Epithelial cell of esophagus (primary cell): ENCODE measurements around the gene RERE.

ENCODE experiments used
- DNase-seq: peaks from one replicate; pipeline ENCODE4 v3.0.0; 2010; ENCODE audit warnings: low read depth
- H3K4me3 ChIP-seq: 2 replicates; pipeline ENCODE4 v1.5.1; 2011; ENCODE audit warnings: mild to moderate bottlenecking, low read length, control low read depth
- TF ChIP-seq, protein P1 (sequence below): IDR thresholded peaks from 2 replicates; pipeline ENCODE4 v1.5.1; 2011; ENCODE audit warnings: low read depth, mild to moderate bottlenecking, low read length, control low read depth, inconsistent platforms; ENCODE audit not compliant: insufficient read depth; ENCODE audit errors: missing control alignments

Gene RERE

DNA sequence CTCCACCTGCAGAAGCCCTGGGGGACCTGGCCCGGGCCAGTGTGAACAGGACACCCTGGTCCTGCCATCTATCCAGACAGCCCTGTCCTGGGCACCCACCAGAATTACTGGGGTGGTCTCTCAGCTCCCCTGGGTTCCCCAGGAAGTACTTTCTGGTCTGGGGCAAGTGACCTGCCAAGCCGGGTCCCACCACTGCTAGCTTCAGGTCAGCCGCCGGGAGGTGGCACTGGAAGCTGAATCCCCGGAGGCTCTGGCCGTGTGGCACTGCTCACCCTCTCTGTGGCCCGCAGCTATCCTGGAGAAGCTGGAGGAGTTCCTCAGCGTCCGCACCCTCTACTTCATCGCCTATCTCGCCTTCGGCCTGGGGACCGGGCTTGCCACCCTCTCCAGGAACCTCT, 478.2 kb downstream of the RERE start:
- no peak overlapping the region for H3K4me3 ChIP-seq

DNA sequence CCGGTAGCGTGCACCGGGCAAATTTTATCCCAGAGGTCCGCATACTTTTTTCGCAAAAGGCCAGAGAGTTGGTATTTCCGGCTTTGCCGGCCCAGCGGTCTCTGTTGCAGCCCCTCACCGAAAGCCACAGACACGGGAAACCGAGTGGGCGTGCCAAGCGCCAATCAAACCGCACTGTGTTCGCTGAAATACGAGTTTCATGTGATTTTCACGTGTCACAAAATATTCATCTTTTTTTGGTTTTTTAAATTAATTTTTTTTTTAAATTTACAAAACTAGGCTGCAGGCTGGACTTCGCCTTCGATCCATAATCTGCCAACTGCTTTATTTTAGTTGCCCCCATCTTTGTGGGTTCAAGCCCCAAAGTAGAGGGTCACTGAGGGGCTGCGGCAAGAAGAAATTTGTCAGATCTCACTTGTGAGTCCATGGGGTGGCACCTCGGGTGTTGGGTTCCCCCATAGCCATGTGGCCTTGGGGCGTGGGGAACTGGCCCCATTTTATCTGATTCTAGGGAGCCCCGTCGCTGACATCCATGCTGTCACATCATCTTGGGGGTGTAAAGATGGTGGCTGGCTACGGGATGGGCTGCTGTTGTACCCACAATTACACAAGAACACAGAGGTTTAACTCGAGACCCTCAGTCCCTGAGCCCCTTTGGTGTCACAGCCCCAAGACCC, 478.8 kb downstream of the RERE start:
- no peak for DNase-seq
- H3K4me3 ChIP-seq: no peak overlapping the region
- TF ChIP-seq, protein P1, sequence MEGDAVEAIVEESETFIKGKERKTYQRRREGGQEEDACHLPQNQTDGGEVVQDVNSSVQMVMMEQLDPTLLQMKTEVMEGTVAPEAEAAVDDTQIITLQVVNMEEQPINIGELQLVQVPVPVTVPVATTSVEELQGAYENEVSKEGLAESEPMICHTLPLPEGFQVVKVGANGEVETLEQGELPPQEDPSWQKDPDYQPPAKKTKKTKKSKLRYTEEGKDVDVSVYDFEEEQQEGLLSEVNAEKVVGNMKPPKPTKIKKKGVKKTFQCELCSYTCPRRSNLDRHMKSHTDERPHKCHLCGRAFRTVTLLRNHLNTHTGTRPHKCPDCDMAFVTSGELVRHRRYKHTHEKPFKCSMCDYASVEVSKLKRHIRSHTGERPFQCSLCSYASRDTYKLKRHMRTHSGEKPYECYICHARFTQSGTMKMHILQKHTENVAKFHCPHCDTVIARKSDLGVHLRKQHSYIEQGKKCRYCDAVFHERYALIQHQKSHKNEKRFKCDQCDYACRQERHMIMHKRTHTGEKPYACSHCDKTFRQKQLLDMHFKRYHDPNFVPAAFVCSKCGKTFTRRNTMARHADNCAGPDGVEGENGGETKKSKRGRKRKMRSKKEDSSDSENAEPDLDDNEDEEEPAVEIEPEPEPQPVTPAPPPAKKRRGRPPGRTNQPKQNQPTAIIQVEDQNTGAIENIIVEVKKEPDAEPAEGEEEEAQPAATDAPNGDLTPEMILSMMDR: no peak

More for the DNA sequence above, 478.2 kb downstream of the RERE start:
- no peak for DNase-seq
- TF ChIP-seq, protein P1: no peak

DNA sequence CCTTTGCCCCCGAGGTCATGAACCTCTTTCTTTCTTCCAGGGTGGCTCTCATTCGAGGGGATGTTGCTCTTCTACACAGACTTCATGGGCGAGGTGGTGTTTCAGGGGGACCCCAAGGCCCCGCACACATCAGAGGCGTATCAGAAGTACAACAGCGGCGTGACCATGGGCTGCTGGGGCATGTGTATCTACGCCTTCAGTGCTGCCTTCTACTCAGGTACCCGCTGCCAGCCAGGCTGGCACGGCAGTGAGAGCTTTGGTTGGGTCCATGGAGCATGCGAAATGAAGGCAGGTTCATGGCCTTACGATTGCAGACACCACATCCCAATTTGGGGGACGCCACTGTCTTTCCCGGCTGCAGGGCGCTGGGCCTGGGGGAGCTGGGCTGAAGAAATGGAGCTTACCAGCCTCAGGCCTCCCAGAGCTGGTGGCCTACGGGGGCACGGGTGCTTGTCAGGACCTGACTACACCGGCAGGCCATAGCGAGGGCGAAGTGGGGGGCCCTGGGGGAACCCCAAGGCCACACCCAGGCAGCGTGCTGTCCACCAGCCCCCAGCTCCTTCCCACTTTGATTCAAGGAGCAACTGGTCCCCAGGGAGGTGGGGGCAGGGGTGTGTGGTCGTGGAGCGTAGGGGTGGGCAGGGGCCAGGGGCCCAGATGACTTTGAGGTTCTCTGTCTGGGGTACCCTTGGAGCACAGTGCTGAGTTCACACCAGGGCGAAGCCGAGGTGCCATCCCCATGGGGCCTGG, 479.5 kb downstream of the RERE start:
- no peak for DNase-seq
- TF ChIP-seq, protein P1: no peak
- no peak overlapping the region for H3K4me3 ChIP-seq

DNA sequence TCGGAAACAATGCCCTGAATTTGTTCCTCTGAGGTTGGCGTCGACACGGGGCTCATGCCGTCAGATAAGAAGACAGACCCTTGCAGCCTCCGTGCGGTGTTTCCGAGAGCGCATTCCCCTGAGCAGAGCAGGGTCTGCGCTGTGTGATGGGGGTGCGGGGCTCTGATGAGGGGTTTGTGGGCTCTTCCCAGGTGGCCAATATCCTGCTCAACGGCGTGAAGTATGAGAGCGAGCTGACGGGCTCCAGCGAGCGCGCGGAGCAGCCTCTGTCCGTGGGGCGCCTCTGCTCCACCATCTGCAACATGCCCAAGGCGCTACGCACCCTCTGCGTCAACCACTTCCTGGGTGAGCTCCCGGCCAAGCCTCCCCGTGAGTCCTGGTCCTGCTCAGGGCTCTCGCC, 482.2 kb downstream of the RERE start:
- no peak overlapping the region for H3K4me3 ChIP-seq
- TF ChIP-seq, protein P1: no peak

DNA sequence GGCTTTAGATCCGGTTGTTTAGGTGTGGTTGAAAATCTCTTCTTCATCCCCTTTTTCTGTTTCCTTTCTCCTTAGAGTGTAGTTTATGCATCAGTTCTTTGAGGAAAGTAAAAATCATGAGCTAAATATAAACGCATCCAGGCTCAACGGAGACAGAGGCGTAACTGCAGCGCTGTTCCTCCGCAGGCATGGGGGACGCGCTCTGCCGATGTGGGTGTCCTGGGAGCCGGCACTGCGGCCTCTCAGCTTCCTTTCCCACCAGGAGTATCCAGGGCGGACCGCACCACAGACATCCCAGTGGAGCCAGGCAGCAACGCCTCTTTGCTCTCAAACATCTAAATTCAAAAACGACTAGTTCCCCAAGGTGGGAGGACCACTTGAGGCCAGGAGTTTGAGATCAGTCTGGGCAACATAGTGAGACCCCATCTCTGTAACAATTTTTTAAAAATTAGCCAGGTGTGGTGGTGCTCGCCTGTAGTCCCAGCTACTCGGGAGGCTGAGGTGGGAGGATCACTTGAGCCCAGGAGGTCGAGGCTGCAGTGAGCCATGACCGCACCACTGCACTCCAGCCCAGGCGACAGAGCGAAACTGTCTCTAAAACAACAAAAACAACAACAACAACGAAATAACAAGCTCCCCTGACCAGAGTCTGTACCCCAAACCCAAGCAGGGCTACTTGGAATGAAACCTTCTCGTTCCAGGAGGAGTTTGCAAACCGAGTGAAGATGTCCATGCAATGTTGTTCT, 483.2 kb downstream of the RERE start:
- DNase-seq: no peak
- TF ChIP-seq, protein P1: no peak
- H3K4me3 ChIP-seq: no peak overlapping the region

More for the DNA sequence above, 482.2 kb downstream of the RERE start:
- DNase-seq: no peak

DNA sequence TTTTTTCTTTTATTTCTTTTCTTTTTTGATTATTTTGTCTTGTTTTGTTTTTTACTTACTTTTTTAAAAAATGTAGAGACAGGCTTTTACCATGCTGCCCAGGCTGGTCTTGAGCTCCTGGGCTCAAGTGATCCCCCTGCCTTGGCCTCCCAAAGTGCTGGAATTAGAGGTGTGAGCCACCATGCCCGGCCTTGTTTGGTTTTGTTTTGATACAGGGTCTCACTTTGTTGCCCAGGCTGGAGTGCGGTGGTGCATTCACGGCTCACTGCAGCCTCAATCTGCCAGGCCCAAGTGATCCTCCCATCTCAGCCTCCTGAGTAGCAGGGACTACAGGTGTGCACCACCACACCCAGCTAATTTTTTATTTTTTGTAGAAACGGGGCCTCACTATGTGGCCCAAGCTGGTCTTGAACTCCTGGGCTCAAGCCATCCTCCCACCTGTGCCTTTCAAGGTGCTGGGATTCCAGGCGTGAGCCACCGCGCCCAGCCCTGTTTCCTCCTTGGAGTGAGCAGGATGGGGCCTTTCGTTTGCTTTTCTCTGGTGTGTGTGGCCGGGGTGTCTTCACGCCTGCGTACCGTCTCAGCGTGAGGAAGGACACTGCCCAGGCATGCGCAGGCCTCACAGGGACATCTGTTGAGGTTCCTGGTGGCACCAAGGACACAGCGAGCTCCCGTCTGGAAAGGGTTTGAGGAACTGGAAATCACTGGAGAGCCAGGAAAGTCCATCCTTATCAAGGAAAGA, 484.0 kb downstream of the RERE start:
- no peak for DNase-seq
- TF ChIP-seq, protein P1: no peak
- H3K4me3 ChIP-seq: no peak overlapping the region
